SK-N-SH (cell line): Measurements from ENCODE around the gene ESPL1. TPM values are rescaled to one million over a fixed set of nuclear protein-coding genes. Genes with fewer than 3 reads are reported as not detected.

Experiments
- CTCF ChIA-PET: fragments of 300-600, 350-600 bp; formaldehyde crosslinking; extraction: SDS; loops from one replicate; lab custom pipeline; 2021; lab: Yijun Ruan, JAX
- POLR2A ChIA-PET: fragments of 350-600 bp; sonication (Branson Sonifier 250); formaldehyde crosslinking; extraction: SDS; loops from one replicate; lab custom pipeline; 2020; ENCODE audit warnings: antibody characterized with exemption, inconsistent platforms; lab: Yijun Ruan, JAX
- DNase-seq: peaks from one replicate; pipeline ENCODE4 v3.0.0; 2012
- H2AFZ ChIP-seq: fragments of 200-600 bp; sonication (generic); 2 replicates; pipeline ENCODE4 v1.8.1; 2016; ENCODE audit warnings: antibody characterized with exemption, mild to moderate bottlenecking, low read depth
- H3F3A ChIP-seq: fragments of 200-600 bp; sonication (generic); replicated peaks from 2 replicates; pipeline ENCODE3; 2016; ENCODE audit warnings: antibody characterized with exemption, mild to moderate bottlenecking; ENCODE audit not compliant: insufficient read depth
- H3K27ac ChIP-seq, 2 experiments: fragments of 200-500 bp in 1 of 2; fragments of 200-600 bp in 1 of 2; sonication (Bioruptor generic) in 1 of 2; sonication (generic), shearing (Covaris generic) in 1 of 2; 2 replicates each; pipeline versions ENCODE4 v1.5.1 to v1.6.1; 2014 to 2016; ENCODE audit warnings: low read depth in 2 of 2, inconsistent platforms in 1 of 2, low read length in 1 of 2, mild to moderate bottlenecking in 1 of 2, mixed read lengths in 1 of 2
- H3K27me3 ChIP-seq: fragments of 200-600 bp; sonication (generic), shearing (Covaris generic); 2 replicates; pipeline ENCODE4 v1.6.1; 2016; ENCODE audit warnings: mixed run types; ENCODE audit not compliant: insufficient read depth
- H3K36me3 ChIP-seq, 2 experiments: fragments of 200-500 bp in 1 of 2; fragments of 200-600 bp in 1 of 2; sonication (Bioruptor generic) in 1 of 2; sonication (generic) in 1 of 2; replicated peaks in 1 of 2; 2 replicates each; pipeline versions ENCODE3 to v1.5.1; 2014 to 2016; ENCODE audit warnings: low read length in 1 of 2, mild to moderate bottlenecking in 1 of 2; ENCODE audit not compliant: insufficient read depth in 2 of 2, control insufficient read depth in 1 of 2
- H3K4me1 ChIP-seq, 2 experiments: fragments of 200-500 bp in 1 of 2; fragments of 200-600 bp in 1 of 2; sonication (Bioruptor generic) in 1 of 2; sonication (generic), shearing (Covaris generic) in 1 of 2; 2 replicates each; pipeline versions ENCODE4 v1.5.1 to v1.6.1; 2014 to 2016; ENCODE audit warnings: low read depth in 1 of 2, low read length in 1 of 2, mixed run types in 1 of 2; ENCODE audit not compliant: insufficient read depth in 2 of 2, control insufficient read depth in 1 of 2
- H3K4me2 ChIP-seq: fragments of 200-600 bp; sonication (generic), shearing (Covaris generic); 2 replicates; pipeline ENCODE4 v1.6.1; 2017; ENCODE audit warnings: mixed run types
- H3K4me3 ChIP-seq, 2 experiments: fragments of 200-500 bp in 1 of 2; fragments of 200-600 bp in 1 of 2; sonication (Bioruptor generic) in 1 of 2; sonication (generic), shearing (Covaris generic) in 1 of 2; 2 replicates each; pipeline versions ENCODE4 v1.5.1 to v1.8.1; 2014 to 2016; ENCODE audit warnings: low read depth in 2 of 2, inconsistent platforms in 1 of 2, low read length in 1 of 2, mild to moderate bottlenecking in 1 of 2, mixed read lengths in 1 of 2, moderate library complexity in 1 of 2
- H3K79me2 ChIP-seq: fragments of 200-600 bp; sonication (generic); 2 replicates; pipeline ENCODE4 v1.8.1; 2017; ENCODE audit warnings: mild to moderate bottlenecking; ENCODE audit not compliant: insufficient read depth
- H3K9ac ChIP-seq: fragments of 200-600 bp; sonication (generic); 2 replicates; pipeline ENCODE4 v1.6.1; 2017; ENCODE audit warnings: mixed run types
- H3K9me2 ChIP-seq: fragments of 200-600 bp; sonication (generic); 2 replicates; pipeline ENCODE4 v1.6.1; 2017; ENCODE audit warnings: mixed run types
- H3K9me3 ChIP-seq: fragments of 200-600 bp; sonication (generic); 2 replicates; pipeline ENCODE4 v1.6.1; 2017; ENCODE audit warnings: mixed run types, mild to moderate bottlenecking, moderate library complexity
- H4K20me1 ChIP-seq: fragments of 200-600 bp; sonication (generic); 2 replicates; pipeline ENCODE4 v1.6.1; 2017; ENCODE audit warnings: mild to moderate bottlenecking, mixed run types; ENCODE audit not compliant: insufficient read depth
- CHD2 ChIP-seq: fragments of 150-350 bp; IDR thresholded peaks from 2 replicates; pipeline ENCODE4 v1.6.1; 2018; ENCODE audit warnings: low read length; ENCODE audit not compliant: partially characterized antibody
- ELF1 ChIP-seq: IDR thresholded peaks from 2 replicates; pipeline ENCODE4 v1.4.0; 2012
- EP300 ChIP-seq, 2 experiments: IDR thresholded peaks; 2 replicates each; pipeline versions ENCODE4 v1.4.0 to v1.6.1; 2012; ENCODE audit warnings: borderline replicate concordance in 1 of 2, low read depth in 1 of 2, low read length in 1 of 2
- FOXJ3 ChIP-seq: sonication (generic); formaldehyde crosslinking; IDR thresholded peaks from 2 replicates; pipeline ENCODE4 v1.5.1; 2020; ENCODE audit warnings: mild to moderate bottlenecking, missing genetic modification reagents
- GABPA ChIP-seq: IDR thresholded peaks from 2 replicates; pipeline ENCODE4 v1.4.0; 2012; ENCODE audit warnings: low read depth, mild to moderate bottlenecking
- MAX ChIP-seq: IDR thresholded peaks from 2 replicates; pipeline ENCODE4 v1.4.0; 2012; ENCODE audit warnings: low read depth
- MXI1 ChIP-seq: IDR thresholded peaks from 2 replicates; pipeline ENCODE4 v1.6.1; 2012; ENCODE audit warnings: mild to moderate bottlenecking, low read depth, low read length, improper control_type of control experiment
- NRF1 ChIP-seq: IDR thresholded peaks from 2 replicates; pipeline ENCODE4 v1.6.1; 2012; ENCODE audit warnings: low read depth, mild to moderate bottlenecking, low read length
- POLR2AphosphoS5 ChIP-seq: IDR thresholded peaks from 2 replicates; pipeline ENCODE4 v1.6.1; 2012; ENCODE audit warnings: low read depth, low read length
- RAD21 ChIP-seq: IDR thresholded peaks from 2 replicates; pipeline ENCODE4 v1.6.1; 2012; ENCODE audit warnings: mild to moderate bottlenecking, low read length
- RCOR1 ChIP-seq: fragments of 150-350 bp; IDR thresholded peaks from 2 replicates; pipeline ENCODE4 v1.6.1; 2017; ENCODE audit warnings: antibody characterized with exemption, low read length
- REST ChIP-seq: IDR thresholded peaks from 2 replicates; pipeline ENCODE4 v1.6.1; 2012; ENCODE audit warnings: mild to moderate bottlenecking, low read depth, low read length, moderate library complexity
- RFX5 ChIP-seq: IDR thresholded peaks from 2 replicates; pipeline ENCODE4 v1.6.1; 2012; ENCODE audit warnings: mild to moderate bottlenecking, improper control_type of control experiment, low read length
- SIN3A ChIP-seq: IDR thresholded peaks from 2 replicates; pipeline ENCODE4 v1.6.1; 2012; ENCODE audit warnings: low read depth, mild to moderate bottlenecking, low read length, moderate library complexity, borderline replicate concordance
- TAF1 ChIP-seq: IDR thresholded peaks from 2 replicates; pipeline ENCODE4 v1.6.1; 2012; ENCODE audit warnings: low read depth, mild to moderate bottlenecking, low read length, moderate library complexity, borderline replicate concordance
- TCF12 ChIP-seq: IDR thresholded peaks from 2 replicates; pipeline ENCODE4 v1.4.0; 2012
- YY1 ChIP-seq: IDR thresholded peaks from 2 replicates; pipeline ENCODE4 v1.4.0; 2012; ENCODE audit warnings: low read depth, mild to moderate bottlenecking
- WGBS: methylation state at CpG from one replicate; pipeline ENCODE4 v1.1.6; 2017; ENCODE audit warnings: low lambda C conversion rate; 5-methylcytosine and 5-hydroxymethylcytosine counted together
- polyA plus RNA-seq, 3 experiments: library from polyadenylated mRNA; depleted of rRNA; stranded (reverse); fragments of >200 nt; gene quantifications; 2 replicates each; pipeline ENCODE4 v1.2.3, GENCODE V29; 2012

Gene ESPL1
- polyA plus RNA-seq, 1 of the 3 experiments (the other 2 are of a cell fraction): 8.6 TPM

- H3K4me1 ChIP-seq: peaks cover 4 to 19% of the 10 kb centered on the region in 2 experiments; a peak in 2 of 4 replicates
- no peak overlapping the region for H3K4me2 ChIP-seq
- H3K9me2 ChIP-seq: no peaks in the 10 kb centered on the region
- TF ChIP-seq REST (no peak), GABPA (no peak), YY1 (no peak)
- H3K27ac ChIP-seq: no peak overlapping the region
- ChIA-PET CTCF (interaction anchor here (0.6 to 19.2 kb wide), 8 partner anchors 14 to 1272 kb away, joined by 3 to 363 read pairs (median 5); partner anchors contain the start of gene ESPL1), POLR2A (no interaction called here)
- peaks cover 21% of the 10 kb centered on the region for H3K79me2 ChIP-seq
- no peak for DNase-seq
- H4K20me1 ChIP-seq: no peaks in the 10 kb centered on the region
- no peak overlapping the region for H3K9ac ChIP-seq
- H3K27me3 ChIP-seq: no peaks in the 10 kb centered on the region
- no peak overlapping the region for H3K4me3 ChIP-seq
- peaks cover 40% of the 10 kb centered on the region for H3F3A ChIP-seq
- H2AFZ ChIP-seq: no peak overlapping the region
- peaks cover 7 to 9% of the 10 kb centered on the region in 2 experiments for H3K36me3 ChIP-seq
- H3K9me3 ChIP-seq: no peaks in the 10 kb centered on the region
These were observed 24.3 kb downstream of the ESPL1 start for GRCh38 chr12:53292426-53292825.

- peaks cover 43% of the 10 kb centered on the region for H3F3A ChIP-seq
- peaks cover 8 to 20% of the 10 kb centered on the region in 2 experiments for H3K36me3 ChIP-seq
- TF ChIP-seq REST: peak; percentile 63; the same call in 1 of the 2 replicates
- peak; percentile 94 for TF ChIP-seq YY1
- TF ChIP-seq RAD21: 0 out of 2 replicates have a peak, but pooled peaks have one; percentile 1
- peak; percentile 66 for TF ChIP-seq CHD2
- no peak for TF ChIP-seq RFX5
- TF ChIP-seq TCF12: no peak
- TF ChIP-seq FOXJ3: no peak
- no peak; a peak in 1 of 4 replicates for TF ChIP-seq EP300 (IDR thresholded peaks at IDR 0.05; ENCODE audit: borderline replicate concordance in 1 of 2, low read depth in 1 of 2, low read length in 1 of 2)
- peak; percentile 92; the same call in 1 of the 2 replicates for TF ChIP-seq SIN3A
- 0 out of 2 replicates have a peak, but pooled peaks have one; percentile 47 for TF ChIP-seq MAX
- TF ChIP-seq GABPA: peak; percentile 84
- peak; percentile 98 for TF ChIP-seq TAF1
- TF ChIP-seq NRF1: peak; percentile 43
- TF ChIP-seq ELF1: peak; percentile 86
- peak; percentile 27; the same call in 1 of the 2 replicates for TF ChIP-seq RCOR1
- peak; percentile 95 for TF ChIP-seq POLR2AphosphoS5
- peak; percentile 97 for TF ChIP-seq MXI1
- H3K27me3 ChIP-seq: no peaks in the 10 kb centered on the region
- H3K27ac ChIP-seq: peak within 1 kb of the TSS; percentile 88 to 96
- H3K79me2 ChIP-seq: peaks cover 37% of the 10 kb centered on the region
- POLR2A ChIA-PET: interaction anchor here (0.5 to 1.4 kb wide), 9 partner anchors 14 to 115 kb away, joined by 3 to 15 read pairs (median 4); partner anchors contain the start of genes AAAS, CSAD and ZNF740
- 6% methylated on average over 39 of the region's 42 CpGs for WGBS
- H3K9ac ChIP-seq: peak within 1 kb of the TSS; percentile 93
- H3K9me2 ChIP-seq: no peaks in the 10 kb centered on the region
- DNase-seq: peak; percentile 88
- H3K4me2 ChIP-seq: peak within 1 kb of the TSS; percentile 82
- H4K20me1 ChIP-seq: no peaks in the 10 kb centered on the region
- CTCF ChIA-PET: interaction anchor here (0.5 to 19.2 kb wide), 11 partner anchors 8 to 289 kb away, joined by 3 to 363 read pairs (median 4); partner anchors contain the start of genes AAAS and ESPL1
- H2AFZ ChIP-seq: peak within 1 kb of the TSS; percentile 73
- H3K4me3 ChIP-seq: peak within 1 kb of the TSS; percentile 83 to 91
- peaks cover 11 to 17% of the 10 kb centered on the region in 2 experiments for H3K4me1 ChIP-seq
- H3K9me3 ChIP-seq: no peaks in the 10 kb centered on the region
These were observed 27.2 kb downstream of the ESPL1 start, which contains the start of gene PFDN5 for GRCh38 chr12:53295070-53295890. Gene PFDN5, plus strand, starts transcription at chr12:53295542. Its CDS starts 26 bp downstream, at chr12:53295568.
